Spleen (tissue), 11 donors: ENCODE results near the gene SOS1. TPM values are rescaled to one million over a fixed set of nuclear protein-coding genes. Genes with fewer than 3 reads are reported as not detected.

Source experiments
- DNase-seq: peaks from one replicate; pipeline ENCODE4 v3.0.0-alpha.2; 2020
- H3K27ac ChIP-seq, 8 donors: fragments of 200-600 bp; sonication (generic) in 7 of 8; 1 replicate in 4 of 8; 2 replicates in 4 of 8; pipeline versions ENCODE4 v1.5.0 to v1.8.0; 2016 to 2021; ENCODE audit warnings: inconsistent platforms in 4 of 8, mild to moderate bottlenecking in 4 of 8, moderate library complexity in 1 of 8
- H3K27me3 ChIP-seq, 7 donors: fragments of 200-600 bp; sonication (generic) in 6 of 7; replicated peaks in 1 of 7; 1 replicate in 4 of 7; 2 replicates in 3 of 7; pipeline versions ENCODE4 v1.5.0 to v1.8.0; 2016 to 2021; ENCODE audit warnings: inconsistent platforms in 3 of 7, mild to moderate bottlenecking in 1 of 7
- H3K36me3 ChIP-seq, 6 donors: fragments of 200-600 bp; sonication (generic) in 5 of 6; 1 replicate in 4 of 6; 2 replicates in 2 of 6; pipeline versions ENCODE4 v1.5.0 to v1.8.0; 2016 to 2021; ENCODE audit warnings: inconsistent platforms in 2 of 6
- H3K4me1 ChIP-seq, 6 donors: fragments of 200-600 bp; sonication (generic) in 5 of 6; 1 replicate in 3 of 6; 2 replicates in 3 of 6; pipeline versions ENCODE4 v1.5.0 to v1.8.0; 2016 to 2021; ENCODE audit warnings: inconsistent platforms in 3 of 6
- H3K4me3 ChIP-seq, 8 donors: fragments of 200-600 bp; sonication (generic) in 7 of 8; 1 replicate in 4 of 8; 2 replicates in 4 of 8; pipeline versions ENCODE4 v1.5.0 to v1.8.0; 2016 to 2021; ENCODE audit warnings: inconsistent platforms in 4 of 8, mild to moderate bottlenecking in 4 of 8, moderate library complexity in 2 of 8
- H3K9me3 ChIP-seq, 8 donors: fragments of 200-600 bp; sonication (generic) in 7 of 8; 1 replicate in 4 of 8; 2 replicates in 4 of 8; pipeline versions ENCODE4 v1.5.0 to v1.8.0; 2016 to 2021; ENCODE audit warnings: inconsistent platforms in 4 of 8
- CTCF ChIP-seq, 11 experiments: fragments of 200-600 bp in 7 of 11; fragments of 450-650 bp in 4 of 11; sonication (generic) in 4 of 11; IDR thresholded peaks in 8 of 11; conservative IDR thresholded peaks in 3 of 11; 1 replicate in 7 of 11; 2 replicates in 4 of 11; pipeline versions ENCODE4 v1.4.0 to v1.8.0; 2016 to 2021; ENCODE audit warnings: antibody characterized with exemption in 11 of 11, inconsistent platforms in 4 of 11, mild to moderate bottlenecking in 1 of 11
- POLR2A ChIP-seq, 3 donors: fragments of 450-650 bp; IDR thresholded peaks; one replicate each; pipeline ENCODE4 v1.5.1; 2017; ENCODE audit warnings: antibody characterized with exemption in 3 of 3, mild to moderate bottlenecking in 1 of 3
- POLR2AphosphoS5 ChIP-seq, 3 donors: sonication (generic); formaldehyde crosslinking; IDR thresholded peaks; one replicate each; pipeline ENCODE4 v1.5.1; 2017; ENCODE audit warnings: antibody characterized with exemption in 3 of 3
- WGBS, 5 donors: extraction: QIAGEN DNeasy Blood & Tissue Kit in 3 of 5; methylation state at CpG; one replicate each; pipeline versions ENCODE4 v1.1.5 to v1.1.7; 2013 to 2018; 5-methylcytosine and 5-hydroxymethylcytosine counted together
- intact Hi-C: fragments of 100-400 bp; cut with DNase I; formaldehyde crosslinking; loops from one replicate; pipeline ENCODE4 v1.15.0; 2023; ENCODE audit warnings: low total_unique reads
- polyA plus RNA-seq, 3 donors: library from polyadenylated mRNA; stranded (reverse); fragments of 200-250 nt; gene quantifications; one replicate each; pipeline ENCODE4 v1.2.1, GENCODE V29; 2013
- total RNA-seq, 7 donors: library from RNA; depleted of rRNA in 3 of 7; stranded (reverse); fragments of >200 nt in 3 of 7; fragmentation: NEBNext Ultra II Directional in 4 of 7; extraction: Animal tissue kit (Norgen Biotek cat#: 25700) in 4 of 7; gene quantifications; one replicate each; pipeline versions ENCODE4 v1.1.0 to v1.2.1, GENCODE V29; 2016 to 2021
- donor health status: healthy with polysubstance abuse.
- donor health status: DM: no; HTN: no; CAD: no; lungs with moderate emphysema.
- donor health status: DM: no; HTN: no; CAD: no.
- donor health status: Bipolar disorder and iron deficiency.
- donor health status: healthy.
- donor health status: DM: no; HTN: no; CAD: no.
- donor health status: DM: yes; HTN: yes; CAD: no.

The SOS1 gene
- total and polyA plus RNA-seq, 10 donors: 5.9 to 85.8 (median 42.8) TPM

GRCh38 chr2:39133215-39133851, 12.5 kb upstream of the SOS1 start:
- no peaks in the 10 kb centered on the region for H3K36me3 ChIP-seq
- DNase-seq: no peak
- no peak for TF ChIP-seq CTCF (IDR thresholded peaks at IDR 0.05 in 8 of 11, conservative IDR thresholded peaks at IDR 0.05 in 3 of 11)
- TF ChIP-seq POLR2A (IDR thresholded peaks at IDR 0.05): no peak
- TF ChIP-seq POLR2AphosphoS5 (IDR thresholded peaks at IDR 0.05): no peak

GRCh38 chr2:39128919-39129391, 8.1 kb upstream of the SOS1 start:
- peak overlapping the region; percentile 65 to 87 (median 76) for H3K27ac ChIP-seq
- WGBS, 5 donors: 6 to 46% (median 28%) methylated on average over 1 of the region's 1 CpG
- no peak for DNase-seq
- no peak for TF ChIP-seq CTCF (IDR thresholded peaks at IDR 0.05 in 8 of 11, conservative IDR thresholded peaks at IDR 0.05 in 3 of 11)
- no peak for TF ChIP-seq POLR2A (IDR thresholded peaks at IDR 0.05)
- TF ChIP-seq POLR2AphosphoS5 (IDR thresholded peaks at IDR 0.05): no peak
- H3K36me3 ChIP-seq: no peaks in the 10 kb centered on the region
- H3K27me3 ChIP-seq: no peaks in the 10 kb centered on the region
- H3K4me1 ChIP-seq: peaks cover 21 to 64% (median 40%) of the 10 kb centered on the region in 6 donors
- intact Hi-C loops: no loop called here
- peak overlapping the region in 1 of 8 donors; percentile 15 for H3K4me3 ChIP-seq
- no peaks in the 10 kb centered on the region for H3K9me3 ChIP-seq

More at GRCh38 chr2:39133215-39133851, 12.5 kb upstream of the SOS1 start:
- intact Hi-C loops: no loop called here
- H3K4me3 ChIP-seq: no peak overlapping the region
- peaks cover 5 to 40% (median 22%) of the 10 kb centered on the region in 6 donors for H3K4me1 ChIP-seq
- H3K27ac ChIP-seq: no peak overlapping the region
- no peaks in the 10 kb centered on the region for H3K27me3 ChIP-seq
- H3K9me3 ChIP-seq: no peaks in the 10 kb centered on the region
- 67 to 77% (median 72%) methylated on average over 3 of the region's 3 CpGs for WGBS, 5 donors

- intact Hi-C loops: no loop called here
- no peaks in the 10 kb centered on the region for H3K36me3 ChIP-seq
- peaks cover 28 to 68% (median 47%) of the 10 kb centered on the region in 6 donors for H3K4me1 ChIP-seq
- H3K4me3 ChIP-seq: no peak overlapping the region
- 34 to 46% (median 41%) methylated on average over 1 of the region's 1 CpG for WGBS, 5 donors
- TF ChIP-seq CTCF (IDR thresholded peaks at IDR 0.05 in 8 of 11, conservative IDR thresholded peaks at IDR 0.05 in 3 of 11) (no peak), POLR2A (IDR thresholded peaks at IDR 0.05) (no peak), POLR2AphosphoS5 (IDR thresholded peaks at IDR 0.05) (peak in 1 of 3 donors; percentile 52)
- no peaks in the 10 kb centered on the region for H3K27me3 ChIP-seq
- peak overlapping the region; percentile 55 to 87 (median 76) for H3K27ac ChIP-seq
- no peak for DNase-seq
- no peaks in the 10 kb centered on the region for H3K9me3 ChIP-seq
These were observed 7.1 kb upstream of the SOS1 start for GRCh38 chr2:39127973-39128372.

GRCh38 chr2:39124746-39125057, 3.9 kb upstream of the SOS1 start:
- H3K9me3 ChIP-seq: no peaks in the 10 kb centered on the region
- WGBS, 5 donors: 0 to 1% (median 0%) methylated on average over 10 of the region's 10 CpGs
- TF ChIP-seq POLR2AphosphoS5 (IDR thresholded peaks at IDR 0.05): no peak
- TF ChIP-seq CTCF (IDR thresholded peaks at IDR 0.05 in 8 of 11, conservative IDR thresholded peaks at IDR 0.05 in 3 of 11): peak in 1 of 11 experiments; percentile 4
- H3K27ac ChIP-seq: peak overlapping the region; percentile 83 to 96 (median 92)
- H3K36me3 ChIP-seq: no peaks in the 10 kb centered on the region
- peak; percentile 80 for DNase-seq
- intact Hi-C loops: no loop called here
- H3K4me3 ChIP-seq: peak overlapping the region; percentile 56 to 81 (median 74)
- peaks cover 37 to 83% (median 62%) of the 10 kb centered on the region in 6 donors for H3K4me1 ChIP-seq
- no peaks in the 10 kb centered on the region for H3K27me3 ChIP-seq
